ENCODE data around the gene CADM4. TPM values are rescaled to one million over a fixed set of nuclear protein-coding genes. Genes with fewer than 3 reads are reported as not detected.
"Not testable (repeated sequence)": the region's sequence is repeated elsewhere in the genome, so short reads cannot be mapped to it uniquely, and the experiment has no call there.

The CADM4 gene
- total RNA-seq, 1 donor from 2014 or later = 8.8 TPM

DNA sequence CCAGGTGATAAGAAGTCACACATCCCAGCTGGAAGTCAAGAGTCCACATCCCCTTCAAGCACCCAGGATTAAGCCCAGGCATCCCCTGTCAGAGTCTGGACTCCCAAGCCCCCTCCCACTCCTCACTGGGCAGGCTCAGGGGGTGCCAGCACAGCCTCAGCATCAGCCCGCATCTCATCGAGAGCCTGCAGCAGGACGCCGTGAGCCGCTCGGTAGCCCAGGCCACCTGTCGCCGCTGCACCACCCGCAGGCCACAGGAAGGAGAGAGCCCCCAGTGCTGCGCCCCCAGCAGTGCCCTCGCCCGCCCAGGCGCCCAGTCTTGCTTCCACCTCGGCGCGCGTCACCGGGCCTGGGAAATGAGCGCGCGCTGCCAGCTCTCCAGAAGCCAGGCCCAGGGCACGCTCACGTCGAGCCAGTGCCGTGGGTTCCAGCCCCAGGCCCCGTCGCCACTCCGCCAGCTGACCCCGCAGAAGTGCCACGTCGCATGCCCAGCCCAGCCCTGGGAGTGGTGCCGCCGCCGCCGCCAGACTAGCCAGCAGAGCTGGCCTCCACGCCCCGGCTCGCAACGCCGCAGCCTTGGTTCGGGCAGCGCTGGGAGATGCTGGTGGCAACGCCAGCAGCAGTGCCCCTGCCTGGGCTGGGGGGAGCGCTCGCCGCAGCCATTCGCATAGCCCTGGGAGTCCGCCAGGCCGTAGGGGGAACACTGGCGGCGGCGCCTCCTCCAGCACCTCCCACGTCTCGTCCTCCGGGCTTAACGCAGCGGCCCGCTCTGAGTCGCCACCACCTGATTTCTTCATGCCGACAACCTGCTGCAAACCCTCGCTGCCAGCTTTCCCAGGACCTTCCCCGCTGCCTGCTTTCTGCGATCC is 47.5 kb downstream of the CADM4 start:
- TF ChIP-seq, protein P1, sequence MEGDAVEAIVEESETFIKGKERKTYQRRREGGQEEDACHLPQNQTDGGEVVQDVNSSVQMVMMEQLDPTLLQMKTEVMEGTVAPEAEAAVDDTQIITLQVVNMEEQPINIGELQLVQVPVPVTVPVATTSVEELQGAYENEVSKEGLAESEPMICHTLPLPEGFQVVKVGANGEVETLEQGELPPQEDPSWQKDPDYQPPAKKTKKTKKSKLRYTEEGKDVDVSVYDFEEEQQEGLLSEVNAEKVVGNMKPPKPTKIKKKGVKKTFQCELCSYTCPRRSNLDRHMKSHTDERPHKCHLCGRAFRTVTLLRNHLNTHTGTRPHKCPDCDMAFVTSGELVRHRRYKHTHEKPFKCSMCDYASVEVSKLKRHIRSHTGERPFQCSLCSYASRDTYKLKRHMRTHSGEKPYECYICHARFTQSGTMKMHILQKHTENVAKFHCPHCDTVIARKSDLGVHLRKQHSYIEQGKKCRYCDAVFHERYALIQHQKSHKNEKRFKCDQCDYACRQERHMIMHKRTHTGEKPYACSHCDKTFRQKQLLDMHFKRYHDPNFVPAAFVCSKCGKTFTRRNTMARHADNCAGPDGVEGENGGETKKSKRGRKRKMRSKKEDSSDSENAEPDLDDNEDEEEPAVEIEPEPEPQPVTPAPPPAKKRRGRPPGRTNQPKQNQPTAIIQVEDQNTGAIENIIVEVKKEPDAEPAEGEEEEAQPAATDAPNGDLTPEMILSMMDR (IDR thresholded peaks at IDR 0.05) = no peak
- no peak overlapping the region for H3K4me3 Mint-ChIP-seq (ENCODE audit: unreplicated experiment)
- DNase-seq (ENCODE audit: extremely low spot score, unreplicated experiment) = no peak
- peaks cover 23% of the 10 kb centered on the region for H3K4me1 Mint-ChIP-seq (ENCODE audit: unreplicated experiment)
- no peak overlapping the region for H3K27ac Mint-ChIP-seq (ENCODE audit: unreplicated experiment)
- H3K27me3 Mint-ChIP-seq (ENCODE audit: unreplicated experiment) = no peaks in the 10 kb centered on the region
- H3K36me3 Mint-ChIP-seq (ENCODE audit: unreplicated experiment) = peaks cover 22% of the 10 kb centered on the region
- H3K9me3 Mint-ChIP-seq (ENCODE audit: unreplicated experiment) = no peaks in the 10 kb centered on the region

DNA sequence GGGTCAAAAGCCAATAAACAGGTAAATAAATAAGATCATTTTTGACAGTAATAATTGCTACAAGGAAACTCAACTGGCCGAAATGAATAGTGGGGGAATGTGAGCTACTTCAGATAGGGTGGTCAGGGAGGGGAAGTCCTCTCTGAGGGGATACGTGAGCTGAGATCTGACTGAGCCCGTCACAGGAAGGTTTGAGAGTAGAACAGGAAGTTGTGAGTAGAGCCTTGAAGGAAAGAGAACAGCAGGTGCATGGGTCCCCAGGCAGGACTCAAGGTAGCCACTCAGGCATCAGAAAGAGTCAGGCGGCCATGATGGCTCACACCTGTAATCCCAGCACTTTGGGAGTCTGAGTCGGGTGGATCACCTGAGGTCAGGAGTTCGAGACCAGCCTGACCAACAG is 50.0 kb downstream of the CADM4 start:
- Mint-ChIP-seq H3K4me1 (ENCODE audit: unreplicated experiment) (peaks cover 12% of the 10 kb centered on the region), H3K9me3 (ENCODE audit: unreplicated experiment) (no peaks in the 10 kb centered on the region), H3K27ac (ENCODE audit: unreplicated experiment) (no peak overlapping the region), H3K4me3 (ENCODE audit: unreplicated experiment) (no peak overlapping the region), H3K36me3 (ENCODE audit: unreplicated experiment) (peaks cover 32% of the 10 kb centered on the region), H3K27me3 (ENCODE audit: unreplicated experiment) (no peaks in the 10 kb centered on the region)
- TF ChIP-seq, protein P1 (IDR thresholded peaks at IDR 0.05) = no peak
- DNase-seq (ENCODE audit: extremely low spot score, unreplicated experiment) = no peak

DNA sequence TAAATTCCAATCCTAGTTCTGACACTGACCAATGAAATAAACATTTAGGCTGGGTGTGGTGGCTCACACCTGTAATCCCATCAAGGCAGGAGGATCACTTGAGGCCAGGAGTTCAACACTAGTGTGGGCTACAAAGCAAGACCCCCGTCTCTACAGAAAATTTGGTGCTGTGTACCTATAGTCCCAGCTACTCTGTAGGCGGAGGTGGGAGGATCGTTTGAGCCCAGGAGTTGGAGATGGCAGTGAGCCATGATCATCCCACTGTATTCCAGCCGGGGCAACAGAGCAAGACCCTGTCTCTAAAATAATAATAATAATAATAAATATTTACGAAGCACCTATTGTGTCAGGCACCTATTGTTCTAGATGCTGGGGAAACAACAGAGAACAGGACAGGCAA is 50.4 kb downstream of the CADM4 start:
- TF ChIP-seq, protein P1 (IDR thresholded peaks at IDR 0.05) = no peak
- H3K9me3 Mint-ChIP-seq (ENCODE audit: unreplicated experiment) = no peaks in the 10 kb centered on the region
- H3K4me3 Mint-ChIP-seq (ENCODE audit: unreplicated experiment) = no peak overlapping the region
- no peak for DNase-seq (ENCODE audit: extremely low spot score, unreplicated experiment)
- peaks cover 11% of the 10 kb centered on the region for H3K4me1 Mint-ChIP-seq (ENCODE audit: unreplicated experiment)
- H3K27ac Mint-ChIP-seq (ENCODE audit: unreplicated experiment) = no peak overlapping the region
- H3K36me3 Mint-ChIP-seq (ENCODE audit: unreplicated experiment) = peaks cover 32% of the 10 kb centered on the region
- no peaks in the 10 kb centered on the region for H3K27me3 Mint-ChIP-seq (ENCODE audit: unreplicated experiment)

DNA sequence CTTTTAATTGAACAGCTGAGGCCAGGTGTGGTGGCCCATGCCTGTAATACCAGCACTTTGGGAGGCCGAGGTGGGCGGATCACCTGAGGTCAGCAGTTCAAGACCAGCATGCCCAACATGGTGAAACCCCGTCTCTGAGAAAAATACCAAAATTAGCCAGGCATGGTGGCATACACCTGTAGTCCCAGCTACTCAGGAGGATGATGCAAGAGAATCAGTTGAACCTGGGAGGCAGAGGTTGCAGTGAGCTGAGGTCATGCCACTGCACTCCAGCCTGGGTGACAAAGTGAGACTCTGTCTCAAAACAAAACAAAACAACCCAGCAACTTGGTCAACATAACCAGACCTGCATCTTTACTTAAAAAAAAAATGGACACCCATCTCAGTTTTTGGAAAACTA is 52.6 kb downstream of the CADM4 start:
- not testable (repeated sequence) for H3K4me1 Mint-ChIP-seq (ENCODE audit: unreplicated experiment); H3K9me3 Mint-ChIP-seq (ENCODE audit: unreplicated experiment); DNase-seq (ENCODE audit: extremely low spot score, unreplicated experiment); H3K27me3 Mint-ChIP-seq (ENCODE audit: unreplicated experiment); H3K27ac Mint-ChIP-seq (ENCODE audit: unreplicated experiment); H3K4me3 Mint-ChIP-seq (ENCODE audit: unreplicated experiment)
- H3K36me3 Mint-ChIP-seq (ENCODE audit: unreplicated experiment) = peaks cover 22% of the 10 kb centered on the region

DNA sequence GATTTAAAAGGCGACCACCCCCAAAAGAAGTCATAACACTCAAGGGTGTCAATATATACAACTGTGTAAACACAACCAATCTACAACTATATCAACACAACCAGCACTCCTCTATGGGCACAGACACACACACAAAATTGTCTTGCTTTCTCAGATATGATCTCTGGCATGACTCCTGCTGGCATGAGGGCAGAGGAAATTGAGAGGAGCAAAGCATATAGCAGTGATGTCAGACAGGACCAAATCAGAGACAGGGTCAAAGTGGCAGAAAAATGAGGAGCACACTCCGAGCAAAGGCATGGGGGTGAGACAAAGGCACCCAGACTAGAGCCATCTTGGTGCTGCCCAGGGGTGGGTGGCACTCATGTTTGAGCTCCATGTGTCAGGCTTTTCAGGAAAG is 53.3 kb downstream of the CADM4 start:
- TF ChIP-seq, protein P1 (IDR thresholded peaks at IDR 0.05) = no peak
- Mint-ChIP-seq H3K27me3 (ENCODE audit: unreplicated experiment) (no peaks in the 10 kb centered on the region), H3K27ac (ENCODE audit: unreplicated experiment) (no peak overlapping the region), H3K9me3 (ENCODE audit: unreplicated experiment) (no peaks in the 10 kb centered on the region), H3K36me3 (ENCODE audit: unreplicated experiment) (peaks cover 22% of the 10 kb centered on the region), H3K4me3 (ENCODE audit: unreplicated experiment) (no peak overlapping the region), H3K4me1 (ENCODE audit: unreplicated experiment) (peaks cover 2% of the 10 kb centered on the region)
- DNase-seq (ENCODE audit: extremely low spot score, unreplicated experiment) = no peak
